DOHH2 (cell line): ENCODE measurements around the gene TDRKH.

Source experiments
- H3F3A ChIP-seq: fragments of 200-600 bp; sonication (generic), shearing (Covaris generic); 2 replicates; pipeline ENCODE4 v1.6.0; 2016; ENCODE audit warnings: antibody characterized with exemption, mild to moderate bottlenecking; ENCODE audit not compliant: control insufficient read depth, insufficient read depth
- H3K27ac ChIP-seq: fragments of 200-600 bp; sonication (generic); 2 replicates; pipeline ENCODE4 v1.5.1; 2014; ENCODE audit warnings: low read depth, mild to moderate bottlenecking, low read length, moderate library complexity
- H3K27me3 ChIP-seq: fragments of 200-600 bp; sonication (generic); 2 replicates; pipeline ENCODE4 v1.6.1; 2014; ENCODE audit warnings: mild to moderate bottlenecking, low read length, mixed read lengths; ENCODE audit not compliant: control insufficient read depth
- H3K36me3 ChIP-seq: fragments of 200-600 bp; sonication (generic); 2 replicates; pipeline ENCODE4 v1.6.1; 2014; ENCODE audit warnings: mild to moderate bottlenecking, low read length, moderate library complexity, mixed read lengths; ENCODE audit not compliant: control insufficient read depth
- H3K4me1 ChIP-seq: fragments of 200-600 bp; sonication (generic); 2 replicates; pipeline ENCODE4 v1.6.1; 2014; ENCODE audit warnings: mild to moderate bottlenecking, low read length, mixed read lengths; ENCODE audit not compliant: control insufficient read depth
- H3K4me2 ChIP-seq: fragments of 200-600 bp; sonication (generic); 2 replicates; pipeline ENCODE4 v1.6.0; 2014; ENCODE audit warnings: mild to moderate bottlenecking, low read length, moderate library complexity
- H3K4me3 ChIP-seq: fragments of 200-600 bp; sonication (generic); 2 replicates; pipeline ENCODE4 v1.5.1; 2014; ENCODE audit warnings: mild to moderate bottlenecking, low read length, mixed read lengths
- H3K79me2 ChIP-seq: fragments of 200-600 bp; sonication (generic); 2 replicates; pipeline ENCODE4 v1.6.1; 2014; ENCODE audit warnings: mild to moderate bottlenecking, low read length, mixed read lengths; ENCODE audit not compliant: control insufficient read depth
- H3K9me2 ChIP-seq: fragments of 200-600 bp; sonication (generic); replicated peaks from 2 replicates; pipeline ENCODE4 v1.6.1; 2014; ENCODE audit warnings: mild to moderate bottlenecking, low read length, mixed read lengths; ENCODE audit not compliant: control insufficient read depth
- H3K9me3 ChIP-seq: fragments of 200-600 bp; sonication (generic); 2 replicates; pipeline ENCODE4 v1.6.1; 2014; ENCODE audit warnings: antibody characterized with exemption, low read length, mixed read lengths; ENCODE audit not compliant: control insufficient read depth, insufficient read depth
- H4K20me1 ChIP-seq: fragments of 200-600 bp; sonication (generic); 2 replicates; pipeline ENCODE4 v1.6.0; 2014; ENCODE audit warnings: low read depth, mild to moderate bottlenecking, antibody characterized with exemption, low read length, moderate library complexity; ENCODE audit not compliant: control insufficient read depth, insufficient read depth
- EZH2phosphoT487 ChIP-seq: fragments of 200-600 bp; sonication (generic); IDR thresholded peaks from 2 replicates; pipeline ENCODE4 v1.6.1; 2017; ENCODE audit warnings: borderline replicate concordance, mild to moderate bottlenecking, antibody characterized with exemption, low read length, moderate library complexity, mixed read lengths
- TF ChIP-seq, protein P1 (sequence below): fragments of 200-600 bp; sonication (generic); IDR thresholded peaks from one replicate; pipeline ENCODE4 v1.5.1; 2014; ENCODE audit warnings: antibody characterized with exemption, mild to moderate bottlenecking, low read depth, low read length; ENCODE audit not compliant: poor library complexity, severe bottlenecking

Gene TDRKH

DNA sequence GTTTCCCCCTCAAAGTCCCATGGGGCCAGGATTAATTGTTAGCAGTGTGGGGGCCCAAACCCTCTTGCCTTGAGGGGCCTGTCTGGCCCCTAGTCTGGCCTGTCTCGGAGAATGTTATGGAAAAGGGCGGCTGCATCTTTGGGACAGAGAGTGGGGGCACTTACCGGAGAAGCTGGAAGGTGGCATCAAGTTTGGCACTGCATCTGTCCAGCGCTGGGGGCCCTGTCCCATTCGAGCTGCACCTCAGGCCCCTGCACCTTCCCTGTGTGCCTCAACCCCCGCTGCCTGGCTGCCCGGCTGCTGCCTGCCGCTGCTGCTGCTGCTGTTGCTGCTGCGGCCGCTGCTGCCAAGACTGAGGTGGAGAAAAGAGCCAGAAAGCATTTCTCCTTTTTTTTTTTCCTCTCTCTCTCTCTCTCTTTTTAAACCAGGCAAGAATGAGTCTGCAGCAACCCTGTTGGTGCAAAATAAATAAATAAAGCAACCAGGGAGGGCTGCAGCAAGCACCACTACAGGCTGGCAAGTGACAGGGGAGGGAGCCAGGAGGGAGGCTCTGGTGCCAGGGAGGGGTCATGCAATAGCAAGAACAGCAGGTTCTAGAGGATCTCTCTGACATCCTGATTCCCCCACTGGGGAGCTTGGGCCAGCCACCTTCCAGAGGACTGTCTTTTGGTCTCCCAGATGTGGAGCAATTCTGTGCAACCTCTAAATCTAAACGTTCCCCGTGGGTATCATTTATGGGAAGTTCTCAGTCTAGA, 14.9 kb upstream of the TDRKH start, which contains the start of gene LINGO4:
TSS of gene LINGO4 (minus strand) at position 354 of the 755 bp plus-strand sequence. CDS start 2,715 bp downstream, outside the sequence.
- peak within 1 kb of the TSS; percentile 28 for H3K4me2 ChIP-seq

DNA sequence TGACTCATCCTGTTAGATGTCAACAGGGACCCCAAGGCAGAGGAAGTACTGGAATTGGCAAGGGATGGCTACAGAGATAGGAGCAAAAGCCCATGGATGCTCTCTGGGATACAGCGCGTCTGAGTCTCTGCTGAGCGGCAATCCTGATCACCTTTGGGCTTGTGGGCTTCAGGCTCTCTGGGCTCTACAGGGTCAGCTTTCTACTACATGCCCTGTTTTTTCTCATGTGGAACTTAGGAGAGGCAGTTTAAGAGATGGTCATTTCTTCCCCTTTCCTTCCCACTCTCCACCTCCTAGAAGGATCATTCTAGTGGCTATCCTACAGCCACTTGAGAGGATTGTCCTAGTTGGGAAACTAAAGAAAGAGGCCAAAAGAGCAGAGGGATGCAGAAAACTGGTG, 13.6 kb upstream of the TDRKH start:
- Histone ChIP-seq H3F3A (no peaks in the 10 kb centered on the region), H3K4me2 (peak overlapping the region; percentile 28; the same call in 1 of the 2 replicates), H4K20me1 (no peaks in the 10 kb centered on the region), H3K4me3 (no peak overlapping the region), H3K4me1 (peaks cover 13% of the 10 kb centered on the region), H3K79me2 (no peaks in the 10 kb centered on the region), H3K27me3 (peaks cover 27% of the 10 kb centered on the region), H3K36me3 (no peaks in the 10 kb centered on the region), H3K9me2 (no peaks in the 10 kb centered on the region), H3K27ac (no peak overlapping the region), H3K9me3 (no peaks in the 10 kb centered on the region)
- no peak for TF ChIP-seq EZH2phosphoT487
- TF ChIP-seq, protein P1, sequence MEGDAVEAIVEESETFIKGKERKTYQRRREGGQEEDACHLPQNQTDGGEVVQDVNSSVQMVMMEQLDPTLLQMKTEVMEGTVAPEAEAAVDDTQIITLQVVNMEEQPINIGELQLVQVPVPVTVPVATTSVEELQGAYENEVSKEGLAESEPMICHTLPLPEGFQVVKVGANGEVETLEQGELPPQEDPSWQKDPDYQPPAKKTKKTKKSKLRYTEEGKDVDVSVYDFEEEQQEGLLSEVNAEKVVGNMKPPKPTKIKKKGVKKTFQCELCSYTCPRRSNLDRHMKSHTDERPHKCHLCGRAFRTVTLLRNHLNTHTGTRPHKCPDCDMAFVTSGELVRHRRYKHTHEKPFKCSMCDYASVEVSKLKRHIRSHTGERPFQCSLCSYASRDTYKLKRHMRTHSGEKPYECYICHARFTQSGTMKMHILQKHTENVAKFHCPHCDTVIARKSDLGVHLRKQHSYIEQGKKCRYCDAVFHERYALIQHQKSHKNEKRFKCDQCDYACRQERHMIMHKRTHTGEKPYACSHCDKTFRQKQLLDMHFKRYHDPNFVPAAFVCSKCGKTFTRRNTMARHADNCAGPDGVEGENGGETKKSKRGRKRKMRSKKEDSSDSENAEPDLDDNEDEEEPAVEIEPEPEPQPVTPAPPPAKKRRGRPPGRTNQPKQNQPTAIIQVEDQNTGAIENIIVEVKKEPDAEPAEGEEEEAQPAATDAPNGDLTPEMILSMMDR: no peak

More for the DNA sequence above, 14.9 kb upstream of the TDRKH start, which contains the start of gene LINGO4:
- no peaks in the 10 kb centered on the region for H3F3A ChIP-seq
- no peaks in the 10 kb centered on the region for H3K9me2 ChIP-seq
- no peak within 1 kb of the TSS for H3K4me3 ChIP-seq
- H3K79me2 ChIP-seq: no peaks in the 10 kb centered on the region
- H3K27me3 ChIP-seq: peaks cover 17% of the 10 kb centered on the region
- H3K36me3 ChIP-seq: no peaks in the 10 kb centered on the region
- peaks cover 13% of the 10 kb centered on the region for H3K4me1 ChIP-seq
- no peak within 1 kb of the TSS for H3K27ac ChIP-seq
- H4K20me1 ChIP-seq: no peaks in the 10 kb centered on the region
- no peaks in the 10 kb centered on the region for H3K9me3 ChIP-seq
- TF ChIP-seq, protein P1: no peak

DNA sequence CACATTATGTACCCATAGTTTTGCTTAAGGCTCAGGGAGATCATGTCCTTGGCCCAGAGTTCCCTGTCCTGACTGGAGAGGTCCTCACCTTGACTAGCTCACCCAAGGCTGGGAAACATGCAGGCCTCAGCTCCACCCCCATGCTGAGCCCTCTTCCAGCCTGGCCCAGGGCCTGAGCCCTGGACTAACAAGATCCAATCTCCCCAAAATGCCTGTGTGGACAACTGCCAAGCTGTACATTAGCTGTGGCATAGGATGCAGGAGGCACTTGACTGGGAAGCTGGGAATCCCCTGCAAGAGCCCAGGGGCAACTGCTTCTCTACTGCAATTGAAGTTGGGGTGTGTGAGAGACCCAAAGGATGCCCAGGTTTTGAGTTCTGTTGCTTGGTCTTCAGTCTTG, 12.9 kb upstream of the TDRKH start:
- Histone ChIP-seq H3K27me3 (peaks cover 25% of the 10 kb centered on the region), H4K20me1 (no peaks in the 10 kb centered on the region), H3K9me3 (no peaks in the 10 kb centered on the region), H3K4me2 (no peak overlapping the region), H3K4me3 (no peak overlapping the region), H3K36me3 (no peaks in the 10 kb centered on the region), H3K9me2 (no peaks in the 10 kb centered on the region), H3K4me1 (peaks cover 13% of the 10 kb centered on the region), H3K27ac (no peak overlapping the region), H3K79me2 (no peaks in the 10 kb centered on the region), H3F3A (no peaks in the 10 kb centered on the region)
- TF ChIP-seq EZH2phosphoT487: no peak
- TF ChIP-seq, protein P1: no peak
